GM21381 (cell line): ENCODE data around the gene PCNX2.
"Not testable (repeated sequence)": the region's sequence is repeated elsewhere in the genome, so short reads cannot be mapped to it uniquely, and the experiment has no call there.

Experiments used
- ATAC-seq: cut with Tn5 transposase; IDR thresholded peaks from one replicate; pipeline ENCODE4 v1.9.1; 2021; ENCODE audit warnings: mild to moderate bottlenecking, moderate library complexity; ENCODE audit not compliant: unreplicated experiment

Gene PCNX2

GRCh38 chr1:233024199-233024598 is 271.3 kb downstream of the PCNX2 start:
- ATAC-seq, result no peak

DNA sequence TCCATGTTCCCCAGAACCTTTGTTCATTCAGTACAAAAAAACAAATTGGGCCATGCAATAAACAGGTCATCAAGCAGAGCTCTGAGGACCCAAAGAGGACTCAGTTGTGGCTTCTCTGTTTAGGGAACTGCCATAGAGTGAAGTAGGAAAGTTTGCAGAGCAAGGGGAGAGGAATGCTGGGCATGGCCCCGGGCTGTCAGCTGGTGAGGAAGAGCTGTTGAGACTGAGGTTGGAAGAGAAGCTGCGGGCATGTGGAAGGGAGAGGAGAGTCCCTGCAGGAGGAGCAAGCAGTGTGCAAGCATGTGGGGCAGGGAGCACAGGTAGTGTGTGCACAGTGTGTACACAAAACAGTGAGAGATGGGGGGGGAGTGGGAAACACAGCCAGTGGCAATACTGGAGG is 273.3 kb downstream of the PCNX2 start:
- ATAC-seq, result no peak

DNA sequence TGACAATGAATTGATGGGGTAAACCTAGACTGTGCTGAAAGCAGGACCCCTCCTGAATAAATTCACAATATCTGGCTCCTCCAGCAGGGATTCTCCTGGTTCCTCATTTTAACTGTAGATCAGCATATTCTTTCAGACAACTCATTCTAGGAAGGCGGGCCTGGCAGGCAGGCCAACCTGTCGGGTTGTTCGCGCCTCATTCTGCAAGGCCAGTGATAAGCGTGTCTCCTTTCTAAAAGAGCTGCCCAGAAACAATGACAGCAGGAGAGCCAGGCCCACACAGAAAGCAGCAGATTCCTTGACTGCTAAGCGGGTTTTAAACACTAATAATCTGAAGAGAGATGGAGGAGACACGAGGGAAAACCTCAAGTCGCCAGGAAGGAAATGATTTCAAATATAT is 275.1 kb downstream of the PCNX2 start:
- ATAC-seq, result no peak

DNA sequence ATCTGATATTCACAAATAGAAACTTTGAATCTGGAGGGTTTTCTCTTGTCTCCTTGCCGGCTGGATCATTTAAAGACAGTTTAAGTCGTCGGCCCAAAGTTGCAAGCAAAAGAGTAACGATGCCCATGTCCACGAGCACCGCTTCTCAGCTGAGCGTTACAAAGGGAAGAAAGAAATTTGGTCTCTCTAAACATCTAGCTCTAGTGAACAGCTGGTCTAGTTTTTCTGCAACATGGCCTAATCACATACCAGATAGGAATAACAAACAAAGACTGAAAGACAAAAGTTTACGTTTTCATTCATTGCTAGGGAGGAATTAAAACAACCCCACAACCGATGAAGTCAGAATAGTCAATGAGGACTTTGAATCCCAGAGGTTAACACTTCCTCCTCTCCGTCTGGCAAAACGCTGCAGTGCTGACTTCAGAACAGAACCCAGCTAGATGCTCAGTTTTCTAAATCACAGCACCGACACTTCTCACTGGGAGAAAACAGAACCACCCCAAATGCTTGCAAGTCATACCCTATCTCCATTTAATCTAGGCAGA is 275.7 kb downstream of the PCNX2 start:
- no peak for ATAC-seq

GRCh38 chr1:233019083-233019482 is 276.4 kb downstream of the PCNX2 start:
- no peak for ATAC-seq

- no peak for ATAC-seq
Measured at GRCh38 chr1:233016798-233017197, 278.7 kb downstream of the PCNX2 start.

- peak; percentile 82 for ATAC-seq
Measured at GRCh38 chr1:233015965-233016364, 279.6 kb downstream of the PCNX2 start.

DNA sequence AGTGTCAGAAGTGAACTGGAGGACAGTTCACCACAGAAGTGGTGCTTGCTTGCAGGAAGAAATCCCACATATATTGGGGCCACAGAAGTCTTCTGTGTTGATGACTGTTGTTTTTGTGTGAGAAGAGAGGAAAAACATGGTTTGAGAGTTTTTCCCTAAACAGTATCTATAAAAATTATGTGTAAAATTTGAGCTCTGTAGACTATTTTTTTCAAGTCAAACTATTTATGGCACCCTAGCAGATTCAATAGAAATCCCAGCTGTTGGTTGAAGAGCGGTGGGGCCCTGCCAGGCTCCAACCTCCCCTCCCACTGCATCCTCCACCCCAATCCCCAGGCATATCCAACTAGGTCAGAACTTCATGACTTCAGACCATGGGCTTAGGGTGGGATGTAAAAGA is 283.5 kb downstream of the PCNX2 start:
- ATAC-seq, result no peak

- no peak for ATAC-seq
Measured at GRCh38 chr1:233010146-233010545, 285.4 kb downstream of the PCNX2 start.

DNA sequence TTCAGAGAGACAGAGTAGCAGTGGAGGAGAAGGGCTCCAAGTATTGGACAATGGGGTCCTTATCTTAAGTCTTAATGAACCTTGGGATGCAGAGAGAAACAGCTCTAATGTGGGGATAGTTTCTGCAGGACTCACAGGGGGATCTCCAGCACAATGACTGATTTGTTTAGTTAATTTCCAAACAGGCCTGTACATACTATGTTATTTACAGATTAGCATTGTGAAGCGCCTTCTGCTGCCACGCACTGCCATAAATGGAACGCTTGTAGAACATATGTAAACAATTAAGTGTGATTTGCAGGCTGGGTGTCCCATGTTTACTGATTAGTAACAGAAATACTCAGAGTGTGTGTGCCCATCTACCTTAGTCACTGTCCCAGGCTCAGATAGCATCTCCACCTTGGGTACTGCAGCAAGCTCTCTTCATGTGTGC is 289.0 kb downstream of the PCNX2 start:
- no peak for ATAC-seq

- ATAC-seq, result no peak
Measured at GRCh38 chr1:233006108-233006507, 289.4 kb downstream of the PCNX2 start.

- ATAC-seq, result no peak
Measured at GRCh38 chr1:233005703-233006102, 289.8 kb downstream of the PCNX2 start.

- ATAC-seq, result no peak
Measured at GRCh38 chr1:233005156-233005555, 290.4 kb downstream of the PCNX2 start.

DNA sequence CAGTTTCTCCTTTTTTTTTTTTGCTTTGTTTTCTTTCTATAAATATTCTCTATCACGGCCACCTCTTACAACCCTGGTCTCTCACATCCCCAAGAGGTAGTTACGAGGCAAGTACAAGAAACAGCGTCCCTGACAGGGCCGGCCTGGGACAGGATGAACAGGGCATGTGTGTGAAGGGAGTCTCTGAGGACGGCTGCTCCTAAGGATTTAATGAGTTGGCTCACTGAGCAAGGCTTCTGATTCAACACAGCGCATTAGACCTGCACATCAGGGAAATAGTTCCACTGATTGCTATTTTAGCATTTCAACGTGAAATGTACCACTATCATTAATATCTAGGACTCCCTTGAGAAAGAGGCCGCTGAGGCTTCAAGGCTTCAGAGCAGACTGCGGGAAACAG is 291.1 kb downstream of the PCNX2 start:
- no peak for ATAC-seq

GRCh38 chr1:233003638-233004037 is 291.9 kb downstream of the PCNX2 start:
- ATAC-seq, result not testable (repeated sequence)

- no peak for ATAC-seq
Measured at GRCh38 chr1:232999956-233000625, 295.4 kb downstream of the PCNX2 start.

- no peak for ATAC-seq
Measured at GRCh38 chr1:232998646-232999045, 296.9 kb downstream of the PCNX2 start.

DNA sequence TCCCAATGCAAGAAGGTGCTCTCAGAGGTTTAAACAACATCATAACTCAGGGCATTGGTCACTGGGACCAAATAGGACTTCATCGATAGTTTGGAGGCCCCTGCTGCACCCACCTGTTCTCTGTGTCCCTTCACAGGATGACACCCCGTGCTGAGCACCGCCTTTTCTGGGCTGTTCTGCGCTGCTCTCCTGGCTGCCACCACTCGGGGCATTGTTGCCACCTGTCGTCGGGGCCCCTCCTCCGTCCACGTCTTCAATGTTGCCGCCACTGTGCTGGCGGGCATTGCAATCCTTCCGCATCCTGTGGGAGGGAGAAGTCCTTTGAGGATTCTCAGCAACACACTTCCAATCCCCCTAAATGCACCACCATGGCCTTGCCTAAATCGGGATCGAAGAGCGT is 297.4 kb downstream of the PCNX2 start:
- no peak for ATAC-seq

GRCh38 chr1:232996143-232996542 is 299.4 kb downstream of the PCNX2 start:
- no peak for ATAC-seq

GRCh38 chr1:232995189-232995588 is 300.3 kb downstream of the PCNX2 start:
- ATAC-seq, result no peak

DNA sequence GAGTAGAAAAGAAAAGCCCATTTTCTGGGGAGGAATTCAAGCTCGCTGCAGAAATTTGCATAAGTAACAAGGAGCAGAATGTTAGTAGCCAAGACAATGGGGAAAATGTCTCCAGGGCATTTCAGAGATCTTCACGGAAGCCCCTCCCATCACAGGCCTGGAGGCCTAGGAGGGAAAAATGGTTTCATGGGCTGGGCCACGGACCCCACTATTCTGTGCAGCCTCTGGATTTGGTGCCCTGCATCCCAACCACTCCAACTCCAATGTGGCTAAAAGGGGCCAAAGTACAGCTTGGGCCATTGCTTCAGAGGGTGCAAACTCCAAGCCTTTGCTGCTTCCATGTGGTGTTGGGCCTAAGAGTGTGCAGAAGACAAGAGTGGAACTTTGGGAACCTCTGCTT is 302.0 kb downstream of the PCNX2 start:
- ATAC-seq, result no peak

GRCh38 chr1:232992227-232992626 is 303.3 kb downstream of the PCNX2 start:
- no peak for ATAC-seq

DNA sequence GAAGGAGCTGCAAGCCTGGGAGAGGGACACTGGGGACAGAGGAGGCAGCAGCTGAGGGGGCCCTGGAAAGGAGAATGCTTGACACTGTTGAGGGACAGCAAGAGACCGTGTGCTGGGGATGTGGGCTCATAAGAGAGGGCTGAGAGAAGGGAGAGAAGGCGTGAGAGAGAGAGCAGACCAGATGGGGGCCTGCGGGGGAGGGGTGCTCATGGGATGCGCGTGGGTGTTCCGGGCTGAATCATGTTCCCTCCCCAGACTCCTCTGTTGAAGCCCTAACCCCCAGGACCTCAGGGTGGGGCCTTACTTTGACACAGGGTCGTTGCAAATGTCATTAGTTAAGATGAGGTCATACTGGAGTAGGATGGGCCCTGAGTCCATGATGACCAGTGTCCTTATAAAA is 304.3 kb downstream of the PCNX2 start:
- ATAC-seq, result no peak
